G401.6 (cell line): ENCODE measurements around the gene GOLGA6A.

Experiments used
- FAIRE-seq: peaks from 2 replicates; lab custom pipeline; 2012; peaks lifted over from hg19 to GRCh38; lab: Jason Lieb, UNC

Gene GOLGA6A

GRCh38 chr15:74036271-74037170 is 45.8 kb downstream of the GOLGA6A start:
- FAIRE-seq, result peak; percentile 54

GRCh38 chr15:74035121-74036017 is 47.0 kb downstream of the GOLGA6A start:
- no peak for FAIRE-seq

GRCh38 chr15:74034206-74034755 is 48.1 kb downstream of the GOLGA6A start:
- no peak for FAIRE-seq

- FAIRE-seq, result no peak
Measured at GRCh38 chr15:74032606-74033561, 49.5 kb downstream of the GOLGA6A start.

DNA sequence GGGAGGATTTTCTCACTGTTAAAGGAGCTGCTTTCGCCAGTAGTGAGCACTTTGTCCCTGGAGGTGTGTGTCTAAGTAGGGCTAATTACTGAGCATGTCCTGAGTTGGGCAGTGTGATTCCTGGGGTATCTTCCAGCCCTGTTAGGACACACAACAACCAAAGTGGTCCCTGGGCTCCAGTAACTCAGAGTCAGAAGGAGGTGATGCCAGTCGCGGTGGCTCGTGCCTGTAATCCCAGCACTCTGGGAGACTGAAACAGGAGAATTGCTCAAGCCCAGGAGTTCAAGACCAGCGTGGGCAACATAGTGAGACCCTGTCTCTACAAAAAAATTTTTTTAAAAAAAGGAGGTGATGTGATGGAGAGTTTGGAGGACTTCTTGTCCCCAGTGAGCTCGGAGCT is 50.3 kb downstream of the GOLGA6A start:
- FAIRE-seq, result no peak

DNA sequence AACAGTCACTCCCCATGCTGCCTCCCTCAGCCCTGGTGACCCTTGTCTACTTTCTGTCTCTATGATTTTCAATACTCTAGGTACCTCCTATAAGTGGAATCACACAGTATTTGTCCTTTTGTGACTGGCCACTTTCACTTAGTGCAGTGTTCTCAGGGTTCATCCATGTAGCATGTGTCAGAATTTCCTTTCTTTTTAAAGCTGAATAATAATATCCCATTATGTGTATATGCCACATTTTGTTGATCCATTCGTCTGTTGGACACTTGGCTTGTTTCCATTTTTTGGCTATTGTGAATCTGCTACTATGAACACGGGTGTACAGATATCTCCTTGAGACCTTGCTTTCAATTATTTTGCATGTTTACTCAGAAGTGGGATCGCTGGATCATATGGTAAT is 53.7 kb downstream of the GOLGA6A start:
- FAIRE-seq, result no peak

GRCh38 chr15:74027688-74028087 is 54.7 kb downstream of the GOLGA6A start:
- no peak for FAIRE-seq

DNA sequence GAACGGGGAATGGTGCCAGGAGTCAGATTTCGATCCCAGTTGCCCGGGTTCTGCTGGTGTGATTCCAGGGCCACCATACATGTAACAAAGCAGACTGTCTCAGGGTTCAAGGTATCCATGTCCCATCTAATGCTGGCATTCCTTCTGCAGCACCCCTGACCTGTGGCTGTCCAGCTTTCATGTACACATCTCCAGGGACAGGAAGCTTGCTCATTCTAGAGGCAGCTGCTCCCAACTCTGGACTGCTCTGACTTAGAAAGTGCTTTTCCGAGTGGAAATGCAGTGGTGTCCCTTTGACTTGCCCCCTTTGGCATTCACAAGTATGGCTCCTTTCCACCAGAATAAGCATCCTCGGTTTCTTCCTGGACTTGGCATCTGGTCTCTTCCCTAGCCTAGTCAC is 56.9 kb downstream of the GOLGA6A start:
- no peak for FAIRE-seq

- FAIRE-seq, result no peak
Measured at GRCh38 chr15:74024687-74025086, 57.7 kb downstream of the GOLGA6A start.

GRCh38 chr15:74022706-74023470 is 59.5 kb downstream of the GOLGA6A start:
- no peak for FAIRE-seq
